Right lobe of liver (tissue), 6 donors: ENCODE measurements around the gene OR6N2. TPM values are rescaled to one million over a fixed set of nuclear protein-coding genes. Genes with fewer than 3 reads are reported as not detected.

Experiments
- ATAC-seq, 4 donors: fragments of 200-7000 bp; cut with Tn5 transposase; one replicate each; pipeline ENCODE4 v1.9.1; 2020; ENCODE audit warnings: mild to moderate bottlenecking in 4 of 4, moderate library complexity in 4 of 4
- DNase-seq, 3 donors: peaks; one replicate each; pipeline ENCODE4 v3.0.0-alpha.2; 2020
- H3K27ac ChIP-seq, 3 donors: fragments of 200-600 bp; one replicate each; pipeline ENCODE4 v1.8.0; 2022
- H3K27me3 ChIP-seq, 2 donors: fragments of 200-600 bp; one replicate each; pipeline ENCODE4 v1.8.0; 2022
- H3K36me3 ChIP-seq, 4 donors: fragments of 200-600 bp; sonication (generic) in 1 of 4; one replicate each; pipeline versions ENCODE4 v1.5.1 to v1.8.0; 2017 to 2022; ENCODE audit warnings: control low read depth in 1 of 4
- H3K4me1 ChIP-seq, 4 donors: fragments of 200-600 bp; sonication (generic) in 1 of 4; one replicate each; pipeline versions ENCODE4 v1.5.1 to v1.8.0; 2017 to 2022; ENCODE audit warnings: control low read depth in 1 of 4
- H3K4me3 ChIP-seq, 3 donors: fragments of 200-600 bp; one replicate each; pipeline ENCODE4 v1.8.0; 2022
- H3K9me3 ChIP-seq, 4 donors: fragments of 200-600 bp; sonication (generic) in 1 of 4; one replicate each; pipeline versions ENCODE4 v1.5.1 to v1.8.0; 2017 to 2022; ENCODE audit warnings: control low read depth in 1 of 4
- POLR2A ChIP-seq: fragments of 450-650 bp; IDR thresholded peaks from one replicate; pipeline ENCODE4 v1.6.1; 2017; ENCODE audit warnings: antibody characterized with exemption, mild to moderate bottlenecking
- WGBS: methylation state at CpG from one replicate; pipeline ENCODE4 v1.1.6; 2018; ENCODE audit warnings: low coverage, low lambda C conversion rate; ENCODE audit not compliant: insufficient coverage; ENCODE audit errors: missing lambda C conversion rate; 5-methylcytosine and 5-hydroxymethylcytosine counted together
- intact Hi-C, 2 donors: fragments of 100-400 bp; cut with DNase I; formaldehyde crosslinking; loops; one replicate each; pipeline versions ENCODE4 v1.11.2 to v1.14.1; 2022
- total RNA-seq, 6 experiments: library from RNA; depleted of rRNA in 2 of 6; stranded (reverse); fragments of >200 nt in 2 of 6; fragmentation: NEBNext Ultra II Directional in 3 of 6; extraction: Animal tissue kit (Norgen Biotek cat#: 25700) in 3 of 6; gene quantifications; one replicate each; pipeline versions ENCODE4 v1.1.0 to v1.2.4, GENCODE V29; 2016 to 2023
- TF ChIP-seq, protein P1 (sequence below), 4 donors: fragments of 200-600 bp in 3 of 4; fragments of 450-650 bp in 1 of 4; IDR thresholded peaks; one replicate each; pipeline versions ENCODE4 v1.5.1 to v1.8.0; 2016 to 2022; ENCODE audit warnings: antibody characterized with exemption in 4 of 4, mild to moderate bottlenecking in 2 of 4
- donor health status: DM: no; HTN: yes; CAD: no.
- donor health status: DM: no; HTN: no; CAD: no.
- donor health status: DM: no; HTN: no; CAD: no.
- donor health status: DM: no; HTN: yes; CAD: no.
- donor health status: DM: no; HTN: yes; CAD: no.

Gene OR6N2
- total RNA-seq, 6 experiments from 2014 or later, result not detected

DNA sequence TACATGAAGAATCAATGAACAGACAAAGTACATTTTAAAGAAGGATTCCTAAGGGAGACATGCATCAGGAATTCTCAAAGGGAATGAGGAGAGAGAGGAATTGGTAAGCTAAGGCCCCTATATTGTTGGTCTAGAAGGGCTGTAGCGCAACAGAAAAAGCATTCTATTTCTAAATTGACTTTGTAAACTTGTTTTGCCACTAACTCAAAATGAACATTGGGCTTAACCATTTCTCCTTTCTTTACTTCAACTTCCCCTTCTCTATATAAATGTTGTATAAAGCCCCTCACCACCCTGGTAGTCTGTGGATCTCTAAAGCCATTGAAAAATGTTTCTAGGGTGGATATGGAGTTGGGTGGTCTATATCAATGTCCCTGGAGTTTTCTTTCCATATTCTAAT lies 20.4 kb upstream of the OR6N2 start:
- Histone ChIP-seq H3K9me3 (no peaks in the 10 kb centered on the region), H3K4me3 (no peak overlapping the region), H3K27ac (no peak overlapping the region), H3K4me1 (no peaks in the 10 kb centered on the region), H3K36me3 (no peaks in the 10 kb centered on the region), H3K27me3 (peaks cover 0 to 3% of the 10 kb centered on the region in 2 donors)
- ATAC-seq, result no peak
- intact Hi-C loops, result no loop called here
- no peak for TF ChIP-seq POLR2A
- TF ChIP-seq, protein P1, sequence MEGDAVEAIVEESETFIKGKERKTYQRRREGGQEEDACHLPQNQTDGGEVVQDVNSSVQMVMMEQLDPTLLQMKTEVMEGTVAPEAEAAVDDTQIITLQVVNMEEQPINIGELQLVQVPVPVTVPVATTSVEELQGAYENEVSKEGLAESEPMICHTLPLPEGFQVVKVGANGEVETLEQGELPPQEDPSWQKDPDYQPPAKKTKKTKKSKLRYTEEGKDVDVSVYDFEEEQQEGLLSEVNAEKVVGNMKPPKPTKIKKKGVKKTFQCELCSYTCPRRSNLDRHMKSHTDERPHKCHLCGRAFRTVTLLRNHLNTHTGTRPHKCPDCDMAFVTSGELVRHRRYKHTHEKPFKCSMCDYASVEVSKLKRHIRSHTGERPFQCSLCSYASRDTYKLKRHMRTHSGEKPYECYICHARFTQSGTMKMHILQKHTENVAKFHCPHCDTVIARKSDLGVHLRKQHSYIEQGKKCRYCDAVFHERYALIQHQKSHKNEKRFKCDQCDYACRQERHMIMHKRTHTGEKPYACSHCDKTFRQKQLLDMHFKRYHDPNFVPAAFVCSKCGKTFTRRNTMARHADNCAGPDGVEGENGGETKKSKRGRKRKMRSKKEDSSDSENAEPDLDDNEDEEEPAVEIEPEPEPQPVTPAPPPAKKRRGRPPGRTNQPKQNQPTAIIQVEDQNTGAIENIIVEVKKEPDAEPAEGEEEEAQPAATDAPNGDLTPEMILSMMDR (IDR thresholded peaks at IDR 0.05), result no peak
- 53% methylated on average over 1 of the region's 1 CpG for WGBS
- no peak for DNase-seq

DNA sequence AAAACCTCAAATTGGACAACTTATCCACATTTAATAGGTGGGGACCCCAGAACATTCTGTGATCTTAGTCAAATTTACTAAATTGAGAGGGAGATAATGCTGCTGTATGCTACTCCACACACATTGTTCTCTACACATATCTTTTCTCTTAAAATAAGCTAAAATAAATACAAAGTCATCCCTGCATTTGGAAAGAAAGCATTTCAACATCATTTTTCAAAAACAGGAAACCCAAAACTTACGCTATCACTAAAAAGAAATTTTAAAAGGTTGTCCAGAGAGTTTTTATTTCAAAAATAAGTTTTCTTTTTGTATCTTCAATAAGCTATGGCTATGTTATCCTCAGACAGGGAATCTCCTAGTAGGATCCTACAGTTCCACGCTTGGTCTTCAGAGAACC lies 19.5 kb upstream of the OR6N2 start:
- no peak for DNase-seq
- Histone ChIP-seq H3K27ac (no peak overlapping the region), H3K4me1 (no peaks in the 10 kb centered on the region), H3K9me3 (no peaks in the 10 kb centered on the region), H3K27me3 (peaks cover 0 to 3% of the 10 kb centered on the region in 2 donors), H3K4me3 (no peak overlapping the region), H3K36me3 (no peaks in the 10 kb centered on the region)
- intact Hi-C loops, result no loop called here
- ATAC-seq, result no peak
- TF ChIP-seq, protein P1 (IDR thresholded peaks at IDR 0.05), result no peak
- WGBS, result 37% methylated on average over 2 of the region's 2 CpGs

DNA sequence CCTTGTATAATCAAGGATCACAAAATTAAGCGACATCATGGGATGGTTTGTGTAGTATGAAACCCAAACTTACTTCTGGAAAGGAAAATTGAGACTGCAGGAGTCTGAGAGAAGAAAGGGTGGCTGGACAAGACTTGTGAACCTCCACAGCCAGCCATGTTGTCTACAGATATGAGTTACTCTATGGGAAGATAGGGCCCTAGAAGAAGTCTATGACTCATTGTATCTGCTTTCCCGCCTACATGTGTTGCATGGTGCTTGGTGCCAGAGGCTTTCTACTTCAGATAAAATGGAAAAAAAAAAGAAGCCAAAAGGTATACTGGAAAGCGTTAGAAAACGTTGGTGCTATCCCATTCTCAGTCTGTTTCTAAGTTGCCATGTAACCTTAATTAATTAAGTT lies 18.7 kb upstream of the OR6N2 start:
- H3K27ac ChIP-seq, result no peak overlapping the region
- no peak for DNase-seq
- H3K9me3 ChIP-seq, result no peaks in the 10 kb centered on the region
- peaks cover 0 to 3% of the 10 kb centered on the region in 2 donors for H3K27me3 ChIP-seq
- no peak for ATAC-seq
- WGBS, result 56% methylated on average over 4 of the region's 4 CpGs
- intact Hi-C loops, result no loop called here
- no peak overlapping the region for H3K4me3 ChIP-seq
- no peak for TF ChIP-seq POLR2A
- TF ChIP-seq, protein P1 (IDR thresholded peaks at IDR 0.05), result no peak
- no peaks in the 10 kb centered on the region for H3K36me3 ChIP-seq
- no peaks in the 10 kb centered on the region for H3K4me1 ChIP-seq

DNA sequence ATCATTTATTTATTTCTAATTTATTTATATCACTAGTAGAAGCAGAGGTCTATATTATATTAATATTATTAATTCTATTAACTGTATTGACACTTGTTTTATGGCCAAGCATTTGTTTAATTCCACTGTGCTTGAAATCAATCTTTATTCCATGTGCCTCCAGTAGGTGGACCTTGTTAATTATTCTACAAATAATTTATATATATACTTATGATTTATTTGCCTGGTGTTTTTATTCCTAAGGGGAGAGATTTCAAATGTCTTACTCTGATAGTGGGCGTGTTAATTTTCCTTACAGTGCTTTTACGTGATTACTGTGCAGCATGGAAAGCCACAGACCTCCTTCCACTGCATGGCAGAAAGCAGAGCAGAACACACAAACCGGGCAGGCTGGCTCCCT lies 17.5 kb upstream of the OR6N2 start:
- H3K4me3 ChIP-seq, result no peak overlapping the region
- H3K4me1 ChIP-seq, result no peaks in the 10 kb centered on the region
- H3K27ac ChIP-seq, result no peak overlapping the region
- WGBS, result 37% methylated on average over 3 of the region's 3 CpGs
- H3K9me3 ChIP-seq, result no peaks in the 10 kb centered on the region
- intact Hi-C loops, result no loop called here
- no peaks in the 10 kb centered on the region for H3K36me3 ChIP-seq
- DNase-seq (no peak), ATAC-seq (no peak)
- peaks cover 0 to 3% of the 10 kb centered on the region in 2 donors for H3K27me3 ChIP-seq
- TF ChIP-seq, protein P1 (IDR thresholded peaks at IDR 0.05), result no peak

DNA sequence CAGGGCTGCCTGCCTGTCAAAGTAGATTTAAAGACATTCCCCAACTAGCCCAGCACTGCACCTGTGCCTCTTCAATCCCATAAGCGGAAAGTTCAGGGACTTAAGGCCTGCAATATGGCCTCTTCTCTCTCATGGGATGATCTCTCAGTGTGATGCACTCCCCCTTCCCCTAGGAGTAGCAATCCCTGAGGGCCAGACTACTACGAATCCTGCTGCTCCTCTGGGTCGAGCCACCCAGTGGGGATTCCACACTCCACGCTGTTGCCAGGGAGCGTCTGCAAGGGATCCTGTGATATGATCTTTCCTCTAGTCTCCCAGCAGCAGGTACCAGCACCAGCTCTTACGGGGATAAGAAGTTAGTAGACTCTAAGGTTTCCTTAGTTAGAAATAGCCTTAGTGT lies 13.2 kb upstream of the OR6N2 start:
- 48% methylated on average over 5 of the region's 6 CpGs for WGBS
- intact Hi-C loops, result no loop called here
- TF ChIP-seq, protein P1 (IDR thresholded peaks at IDR 0.05), result no peak
- no peak for TF ChIP-seq POLR2A
- ATAC-seq (no peak), DNase-seq (no peak)
- no peaks in the 10 kb centered on the region for H3K36me3 ChIP-seq
- no peaks in the 10 kb centered on the region for H3K9me3 ChIP-seq
- H3K27ac ChIP-seq, result no peak overlapping the region
- no peaks in the 10 kb centered on the region for H3K4me1 ChIP-seq
- H3K4me3 ChIP-seq, result no peak overlapping the region
- H3K27me3 ChIP-seq, result peaks cover 0 to 3% of the 10 kb centered on the region in 2 donors
